Smooth muscle cell of trachea (primary cell): ENCODE results near the gene CPNE2. TPM values are rescaled to one million over a fixed set of nuclear protein-coding genes. Genes with fewer than 3 reads are reported as not detected.

ENCODE experiments used
- total RNA-seq: library from RNA; depleted of rRNA; stranded (reverse); fragments of >200 nt; gene quantifications from 2 replicates; pipeline ENCODE4 v1.2.1, GENCODE V29; 2014

Gene CPNE2
- 18.2 and 22.0 TPM in 2 replicates for total RNA-seq

DNA sequence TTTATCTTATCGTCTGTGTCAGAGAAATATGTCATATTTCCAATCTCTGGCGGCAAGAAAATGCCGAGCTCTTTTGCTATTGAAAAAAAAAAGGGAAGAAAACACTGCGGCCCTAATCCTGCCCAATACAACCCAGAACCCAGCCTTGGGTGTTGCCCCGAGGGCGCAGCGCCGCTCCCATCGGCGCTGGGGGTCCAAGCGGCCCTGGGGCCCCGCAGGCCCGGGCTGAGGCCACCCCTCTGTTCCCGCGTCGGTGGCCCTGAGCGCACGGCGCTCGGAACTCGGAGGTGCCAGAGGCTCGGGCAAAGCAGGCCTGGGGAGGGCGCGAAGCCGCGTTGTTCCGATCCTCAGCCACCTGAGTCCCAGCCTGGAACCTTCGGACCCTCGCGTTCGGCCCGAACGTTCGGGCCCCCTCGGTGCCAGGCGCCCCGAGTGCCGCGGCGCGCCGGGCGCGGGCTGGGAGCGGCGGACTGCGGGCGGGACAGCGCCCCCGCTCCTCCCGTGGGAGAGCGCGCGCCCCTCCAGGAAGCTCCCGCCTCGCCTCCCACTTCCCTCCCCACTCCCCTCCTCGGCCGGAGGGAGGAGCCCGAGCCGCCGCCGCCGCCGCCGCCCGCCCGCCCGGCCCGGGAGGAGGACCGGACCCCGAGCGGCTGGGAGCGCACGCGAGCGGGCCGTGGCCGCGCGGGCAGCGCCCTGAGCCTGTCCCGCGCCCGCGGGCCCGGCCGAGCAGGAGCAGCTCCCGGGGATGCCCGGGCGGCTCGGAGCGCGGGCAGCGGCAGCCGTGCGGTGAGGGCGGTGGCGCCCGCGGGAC is at the start of gene CPNE2:
Gene CPNE2 (plus strand): TSS at position 609 of the 811 bp plus-strand sequence. CDS start 18,160 bp downstream, outside the sequence.

DNA sequence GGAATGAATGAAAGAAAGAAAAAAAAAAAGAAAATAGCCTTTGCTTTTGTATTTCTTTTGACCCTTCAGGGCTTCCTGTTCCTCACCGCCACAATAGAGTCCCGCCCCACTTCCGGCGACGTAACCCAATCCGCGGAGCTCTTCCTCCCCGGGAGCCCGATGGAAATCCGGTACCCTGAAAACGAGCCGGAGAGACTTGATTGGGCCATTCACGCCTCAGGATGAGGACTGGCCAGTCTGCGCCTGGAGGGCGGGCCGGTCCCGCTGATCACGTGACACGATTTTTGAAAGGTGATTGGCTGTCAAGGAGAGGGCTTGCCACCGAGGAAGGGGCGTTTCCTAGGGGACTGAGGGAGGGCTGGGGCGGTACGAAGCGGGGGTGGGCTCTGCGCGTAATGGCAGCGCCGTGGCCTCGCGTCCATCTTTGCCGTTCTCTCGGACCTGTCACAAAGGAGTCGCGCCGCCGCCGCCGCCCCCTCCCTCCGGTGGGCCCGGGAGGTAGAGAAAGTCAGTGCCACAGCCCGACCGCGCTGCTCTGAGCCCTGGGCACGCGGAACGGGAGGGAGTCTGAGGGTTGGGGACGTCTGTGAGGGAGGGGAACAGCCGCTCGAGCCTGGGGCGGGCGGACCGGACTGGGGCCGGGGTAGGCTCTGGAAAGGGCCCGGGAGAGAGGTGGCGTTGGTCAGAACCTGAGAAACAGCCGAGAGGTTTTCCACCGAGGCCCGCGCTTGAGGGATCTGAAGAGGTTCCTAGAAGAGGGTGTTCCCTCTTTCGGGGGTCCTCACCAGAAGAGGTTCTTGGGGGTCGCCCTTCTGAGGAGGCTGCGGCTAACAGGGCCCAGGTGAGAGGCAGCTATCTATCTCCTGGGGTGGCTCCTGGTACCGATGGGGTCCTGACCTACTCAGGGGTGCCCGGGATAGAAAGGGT is 93.8 kb downstream of the CPNE2 start, which contains the start of the genes PSME3IP1 and RSPRY1:
Gene PSME3IP1 (minus strand): TSS at position 95 of the 927 bp plus-strand sequence. CDS start 12,185 bp downstream, outside the sequence.
Gene RSPRY1 (plus strand): TSS at position 385 of the 927 bp plus-strand sequence. CDS start 18,330 bp downstream, outside the sequence.

Other genes starting within 250 kb of the CPNE2 start
- not detected in 2 replicates for gene SLC12A3, start 227.4 kb upstream of the CPNE2 start, total RNA-seq
- 86.5 and 108 TPM in 2 replicates for gene HERPUD1, start 160.4 kb upstream of the CPNE2 start, total RNA-seq
- 0.17 TPM in 1 of 2 replicates, not detected in the other for gene CETP, start 130.6 kb upstream of the CPNE2 start, total RNA-seq
- gene NLRC5, start 103.0 kb upstream of the CPNE2 start, total RNA-seq: 24.4 and 40.0 TPM in 2 replicates
- 41.4 and 89.7 TPM in 2 replicates for gene PSME3IP1, start 93.5 kb downstream of the CPNE2 start, total RNA-seq
- 36.9 and 51.3 TPM in 2 replicates for gene RSPRY1, start 93.7 kb downstream of the CPNE2 start, total RNA-seq
- gene ARL2BP, start 152.7 kb downstream of the CPNE2 start, total RNA-seq: 70.1 and 76.9 TPM in 2 replicates
- gene PLLP, start 192.1 kb downstream of the CPNE2 start, total RNA-seq: not detected in 2 replicates